NCI-H2029 treated with DMSO at 0.1 percent for 48 hours (cell line): ENCODE data around the gene WWP2.
"Not testable (repeated sequence)": the region's sequence is repeated elsewhere in the genome, so short reads cannot be mapped to it uniquely, and the experiment has no call there.

ENCODE experiments used
- DNase-seq: peaks from one replicate; lab custom pipeline; 2025; lab: John Stamatoyannopoulos, UW

Gene WWP2

GRCh38 chr16:69796285-69797118 is 34.4 kb downstream of the WWP2 start:
- DNase-seq, result no peak

GRCh38 chr16:69798466-69798865 is 36.3 kb downstream of the WWP2 start:
- no peak for DNase-seq

- no peak for DNase-seq
These were observed 37.5 kb downstream of the WWP2 start for GRCh38 chr16:69799611-69800031.

- DNase-seq, result no peak
These were observed 42.2 kb downstream of the WWP2 start for GRCh38 chr16:69804297-69804696.

GRCh38 chr16:69806776-69807175 is 44.6 kb downstream of the WWP2 start:
- DNase-seq, result not testable (repeated sequence)

- no peak for DNase-seq
These were observed 50.5 kb downstream of the WWP2 start for GRCh38 chr16:69812688-69813014.

- DNase-seq, result no peak
These were observed 51.9 kb downstream of the WWP2 start for GRCh38 chr16:69814078-69814477.

GRCh38 chr16:69814561-69814960 is 52.4 kb downstream of the WWP2 start:
- no peak for DNase-seq

- not testable (repeated sequence) for DNase-seq
These were observed 53.2 kb downstream of the WWP2 start for GRCh38 chr16:69815216-69815883.

- no peak for DNase-seq
These were observed 54.9 kb downstream of the WWP2 start for GRCh38 chr16:69816996-69817395.

GRCh38 chr16:69818891-69819545 is 56.9 kb downstream of the WWP2 start:
- no peak for DNase-seq

- no peak for DNase-seq
These were observed 58.9 kb downstream of the WWP2 start for GRCh38 chr16:69820926-69821541.

GRCh38 chr16:69821844-69822173 is 59.7 kb downstream of the WWP2 start:
- no peak for DNase-seq

- no peak for DNase-seq
These were observed 60.2 kb downstream of the WWP2 start for GRCh38 chr16:69822174-69822935.

- no peak for DNase-seq
These were observed 61.9 kb downstream of the WWP2 start for GRCh38 chr16:69823831-69824563.

- not testable (repeated sequence) for DNase-seq
These were observed 62.5 kb downstream of the WWP2 start for GRCh38 chr16:69824564-69825142.

- DNase-seq, result no peak
These were observed 65.4 kb downstream of the WWP2 start for GRCh38 chr16:69827524-69827923.

GRCh38 chr16:69829338-69829737 is 67.2 kb downstream of the WWP2 start:
- no peak for DNase-seq

- DNase-seq, result no peak
These were observed 68.0 kb downstream of the WWP2 start for GRCh38 chr16:69830146-69830533.

GRCh38 chr16:69830534-69831211 is 68.5 kb downstream of the WWP2 start:
- no peak for DNase-seq
